ENCODE results near the gene TERT. TPM values are rescaled to one million over a fixed set of nuclear protein-coding genes. Genes with fewer than 3 reads are reported as not detected.

TERT gene
- total and polyA plus RNA-seq, 2 of the 13 experiments (the other 11 are each of a cell fraction or from before 2014, with no cell fraction given), result 4.3 to 5.9 TPM

- peak; percentile 79; the same call in 1 of the 2 replicates for TF ChIP-seq ZNF558 (CRISPR knock-in tag; IDR thresholded peaks at IDR 0.05; ENCODE audit: borderline replicate concordance)
- TF ChIP-seq ZHX2 (IDR thresholded peaks at IDR 0.05; ENCODE audit: low read depth), result no peak
- peak; percentile 85; the same call in 1 of the 2 replicates for TF ChIP-seq ZHX2 (CRISPR knock-in tag; IDR thresholded peaks at IDR 0.05; ENCODE audit: borderline replicate concordance)
- no peak for TF ChIP-seq ASH2L (IDR thresholded peaks at IDR 0.05; ENCODE audit: insufficient read length, low read depth, low read length)
- peak; percentile 34; the same call in 1 of the 2 replicates for TF ChIP-seq TOPORS (CRISPR knock-in tag; IDR thresholded peaks at IDR 0.05)
- TF ChIP-seq ELK4 (CRISPR knock-in tag; IDR thresholded peaks at IDR 0.05; ENCODE audit: borderline replicate concordance), result 0 out of 2 replicates have a peak, but pooled peaks have one; percentile 22
- no peak for TF ChIP-seq SIX1 (CRISPR knock-in tag; IDR thresholded peaks at IDR 0.05; ENCODE audit: borderline replicate concordance)
- no peak for TF ChIP-seq POLR2AphosphoS5 (IDR thresholded peaks at IDR 0.05; ENCODE audit: low read depth, low read length)
- TF ChIP-seq ZNF563 (CRISPR knock-in tag; IDR thresholded peaks at IDR 0.05), result peak; percentile 86; the same call in 1 of the 2 replicates
- no peak for TF ChIP-seq ZBTB40 (IDR thresholded peaks at IDR 0.05)
- TF ChIP-seq ZBTB40 (CRISPR knock-in tag; IDR thresholded peaks at IDR 0.05), result peak; percentile 43; the same call in 1 of the 2 replicates
- TF ChIP-seq SALL1 (CRISPR knock-in tag; IDR thresholded peaks at IDR 0.05), result peak; percentile 95
These were observed 48.0 kb downstream of the TERT start (continued) for GRCh38 chr5:1246711-1247431.

Data from HepG2 (cell line).